HG02763 (cell line): ENCODE data around the gene ARRDC3.
"Not testable (repeated sequence)": the region's sequence is repeated elsewhere in the genome, so short reads cannot be mapped to it uniquely, and the experiment has no call there.

Experiments
- ATAC-seq: cut with Tn5 transposase; IDR thresholded peaks from one replicate; pipeline ENCODE4 v1.9.1; 2021; ENCODE audit warnings: mild to moderate bottlenecking, moderate library complexity; ENCODE audit not compliant: unreplicated experiment

Gene ARRDC3

GRCh38 chr5:91383027-91383955, at the start of gene ARRDC3:
ARRDC3 (minus strand) TSS chr5:91383317; CDS start chr5:91383092, 225 bp downstream.
- peak; percentile 50 for ATAC-seq

- no peak for ATAC-seq
Observed at GRCh38 chr5:91430949-91431348, 47.8 kb upstream of the ARRDC3 start.

GRCh38 chr5:91424638-91425436, 41.7 kb upstream of the ARRDC3 start:
- ATAC-seq, result no peak

- no peak for ATAC-seq
Observed at GRCh38 chr5:91423871-91424270, 40.8 kb upstream of the ARRDC3 start.

- no peak for ATAC-seq
Observed at GRCh38 chr5:91420879-91421278, 37.8 kb upstream of the ARRDC3 start.

GRCh38 chr5:91419571-91420537, 36.7 kb upstream of the ARRDC3 start:
- no peak for ATAC-seq

- no peak for ATAC-seq
Observed at GRCh38 chr5:91419136-91419535, 36.0 kb upstream of the ARRDC3 start.

GRCh38 chr5:91418158-91418557, 35.0 kb upstream of the ARRDC3 start:
- no peak for ATAC-seq

GRCh38 chr5:91417219-91417618, 34.1 kb upstream of the ARRDC3 start:
- ATAC-seq, result no peak

GRCh38 chr5:91416491-91416890, 33.4 kb upstream of the ARRDC3 start:
- no peak for ATAC-seq

GRCh38 chr5:91409304-91409703, 26.2 kb upstream of the ARRDC3 start:
- no peak for ATAC-seq

GRCh38 chr5:91408710-91409109, 25.6 kb upstream of the ARRDC3 start:
- ATAC-seq, result no peak

- no peak for ATAC-seq
Observed at GRCh38 chr5:91407204-91407603, 24.1 kb upstream of the ARRDC3 start.

- no peak for ATAC-seq
Observed at GRCh38 chr5:91403438-91403837, 20.3 kb upstream of the ARRDC3 start.

- no peak for ATAC-seq
Observed at GRCh38 chr5:91401175-91401574, 18.1 kb upstream of the ARRDC3 start.

GRCh38 chr5:91397791-91398190, 14.7 kb upstream of the ARRDC3 start:
- ATAC-seq, result no peak

GRCh38 chr5:91390268-91390667, 7.2 kb upstream of the ARRDC3 start:
- ATAC-seq, result no peak

- ATAC-seq, result not testable (repeated sequence)
Observed at GRCh38 chr5:91389555-91389954, 6.4 kb upstream of the ARRDC3 start.

GRCh38 chr5:91388362-91388761, 5.2 kb upstream of the ARRDC3 start:
- no peak for ATAC-seq

GRCh38 chr5:91386120-91386519, 3.0 kb upstream of the ARRDC3 start:
- ATAC-seq, result no peak

GRCh38 chr5:91385596-91385995, 2.5 kb upstream of the ARRDC3 start:
- ATAC-seq, result not testable (repeated sequence)
